Panc1 (cell line): Measurements from ENCODE around the gene APCDD1. TPM values are rescaled to one million over a fixed set of nuclear protein-coding genes. Genes with fewer than 3 reads are reported as not detected.

ENCODE experiments used
- ATAC-seq: fragments of 200-7000 bp; cut with Tn5 transposase; 2 replicates; pipeline ENCODE4 v1.9.1; 2020; ENCODE audit warnings: mild to moderate bottlenecking, moderate library complexity
- BruUV-seq: library from RNA; stranded (reverse); fragments of 400-500 nt; replicated peaks from 2 replicates; lab custom pipeline; 2021; lab: Mats Ljungman, UMichigan
- CTCF ChIA-PET: fragments of 300-600 bp; sonication (Branson Sonifier 250); formaldehyde crosslinking; loops from one replicate; lab custom pipeline; 2022; ENCODE audit warnings: antibody characterized with exemption; lab: Charles Lee
- POLR2A ChIA-PET: fragments of 300-600 bp; sonication (Branson Sonifier 250); formaldehyde crosslinking; loops from one replicate; lab custom pipeline; 2022; ENCODE audit warnings: antibody characterized with exemption; lab: Charles Lee
- DNase-seq: peaks from one replicate; pipeline ENCODE4 v3.0.0-alpha.2; 2010; ENCODE audit warnings: low read depth, low spot score
- H3K27ac ChIP-seq: 2 replicates; pipeline ENCODE4 v1.5.1; 2011; ENCODE audit warnings: mild to moderate bottlenecking, low read length, inconsistent platforms
- H3K27me3 ChIP-seq: fragments of 200-500 bp; sonication (Bioruptor generic); 2 replicates; pipeline ENCODE4 v1.6.0; 2014; ENCODE audit warnings: low read length, inconsistent platforms; ENCODE audit not compliant: control insufficient read depth, insufficient read depth
- H3K36me3 ChIP-seq: fragments of 200-500 bp; sonication (Bioruptor generic); 2 replicates; pipeline ENCODE4 v1.5.1; 2014; ENCODE audit warnings: inconsistent platforms, mild to moderate bottlenecking, low read length, moderate library complexity; ENCODE audit not compliant: control insufficient read depth, insufficient read depth
- H3K4me1 ChIP-seq: 2 replicates; pipeline ENCODE4 v1.5.1; 2011; ENCODE audit warnings: inconsistent platforms, mild to moderate bottlenecking, low read length, moderate library complexity; ENCODE audit not compliant: control insufficient read depth, insufficient read depth
- H3K4me3 ChIP-seq, 2 experiments: 2 replicates each; pipeline ENCODE4 v1.5.1; 2011 to 2012; ENCODE audit warnings: low read depth in 2 of 2, low read length in 2 of 2, mild to moderate bottlenecking in 2 of 2, inconsistent platforms in 1 of 2, moderate library complexity in 1 of 2
- H3K9me3 ChIP-seq: fragments of 200-500 bp; sonication (Bioruptor generic); 2 replicates; pipeline ENCODE4 v1.5.1; 2014; ENCODE audit warnings: low read depth, mild to moderate bottlenecking, inconsistent platforms, low read length, moderate library complexity; ENCODE audit not compliant: control insufficient read depth, insufficient read depth
- CTCF ChIP-seq: fragments of 450-650 bp; IDR thresholded peaks from 2 replicates; pipeline ENCODE4 v1.5.1; 2017; ENCODE audit warnings: mild to moderate bottlenecking
- POLR2AphosphoS5 ChIP-seq: IDR thresholded peaks from 2 replicates; pipeline ENCODE4 v1.6.1; 2012; ENCODE audit warnings: mild to moderate bottlenecking, low read depth, low read length, moderate library complexity
- REST ChIP-seq, 2 experiments: IDR thresholded peaks; 2 replicates each; pipeline ENCODE4 v1.6.1; 2011 to 2012; ENCODE audit warnings: low read depth in 2 of 2, control low read depth in 1 of 2, low read length in 1 of 2, mild to moderate bottlenecking in 1 of 2, moderate library complexity in 1 of 2; ENCODE audit not compliant: insufficient read depth in 1 of 2
- SIN3A ChIP-seq: IDR thresholded peaks from 2 replicates; pipeline ENCODE4 v1.6.1; 2012; ENCODE audit warnings: low read depth, mild to moderate bottlenecking, low read length, moderate library complexity, borderline replicate concordance; ENCODE audit not compliant: insufficient read depth
- TCF7L2 ChIP-seq: IDR thresholded peaks from 2 replicates; pipeline ENCODE4 v1.6.1; 2011; ENCODE audit warnings: mild to moderate bottlenecking, low read depth, low read length, inconsistent platforms
- in situ Hi-C: cut with HindIII; loops from 2 replicates; pipeline ENCODE4 v1.10.0; 2016; ENCODE audit warnings: low sequenced_read_pairs, low pct_unique_long_range_greater_than_20kb
- intact Hi-C: fragments of 100-400 bp; cut with micrococcal nuclease; formaldehyde crosslinking; loops from one replicate; pipeline ENCODE4 v1.10.0; 2022; ENCODE audit not compliant: unreplicated experiment
- total RNA-seq: library from RNA; stranded (reverse); gene quantifications from one replicate; pipeline ENCODE4 v1.2.1, GENCODE V29; 2021; ENCODE audit not compliant: unreplicated experiment

APCDD1 gene
- total RNA-seq, 1 experiment from 2014 or later = 0.36 TPM

GRCh38 chr18:10525697-10526560, 71.5 kb downstream of the APCDD1 start, which contains the start of gene NAPG:
NAPG (plus strand) TSS chr18:10526027; CDS start chr18:10526103, 76 bp downstream.
- BruUV-seq = no TSS peak
- Histone ChIP-seq H3K9me3 (no peaks in the 10 kb centered on the region), H3K36me3 (no peaks in the 10 kb centered on the region), H3K4me3 (peak within 1 kb of the TSS; percentile 97 to 98), H3K27me3 (no peaks in the 10 kb centered on the region), H3K4me1 (peaks cover 14% of the 10 kb centered on the region), H3K27ac (peak within 1 kb of the TSS; percentile 86)
- TF ChIP-seq CTCF = no peak
- no peak for TF ChIP-seq TCF7L2
- peak; percentile 44; the same call in 1 of the 2 replicates for TF ChIP-seq SIN3A
- peak; percentile 68 for TF ChIP-seq POLR2AphosphoS5
- TF ChIP-seq REST (IDR thresholded peaks at IDR 0.05; ENCODE audit: insufficient read depth in 1 of 2, low read depth in 2 of 2, low read length in 1 of 2) = no peak
- ATAC-seq (peak; percentile 98), DNase-seq (peak; percentile 43)
- intact Hi-C loops (no loop called here), in situ Hi-C loops (no loop called here)
- POLR2A ChIA-PET = interaction anchor here (0.6 kb wide), 1 partner anchor 18 kb away, joined by 7 read pairs; no protein-coding TSS in a partner anchor
- CTCF ChIA-PET = interaction anchor here (0.6 to 0.7 kb wide), 4 partner anchors 12 to 389 kb away, joined by 3 to 7 read pairs (median 5); no protein-coding TSS in a partner anchor

GRCh38 chr18:10526561-10526949, 72.1 kb downstream of the APCDD1 start:
- ATAC-seq = peak; percentile 12; the same call in 1 of the 2 replicates
- TF ChIP-seq REST (IDR thresholded peaks at IDR 0.05; ENCODE audit: insufficient read depth in 1 of 2, low read depth in 2 of 2, low read length in 1 of 2) (no peak), TCF7L2 (peak; percentile 66)
- no peaks in the 10 kb centered on the region for H3K27me3 ChIP-seq
- no peaks in the 10 kb centered on the region for H3K36me3 ChIP-seq
- DNase-seq = no peak
- POLR2A ChIA-PET = interaction anchor here (0.7 kb wide), 1 partner anchor 1117 kb away, joined by 3 read pairs; no protein-coding TSS in a partner anchor
- intact Hi-C loops (no loop called here), in situ Hi-C loops (no loop called here)
- peaks cover 15% of the 10 kb centered on the region for H3K4me1 ChIP-seq
- CTCF ChIA-PET = no interaction called here
- peak overlapping the region; percentile 97 to 98 for H3K4me3 ChIP-seq
- H3K27ac ChIP-seq = peak overlapping the region; percentile 86
- BruUV-seq = no TSS peak
- no peaks in the 10 kb centered on the region for H3K9me3 ChIP-seq
